GM12878 (cell line): ENCODE results near the gene RIMBP2. TPM values are rescaled to one million over a fixed set of nuclear protein-coding genes. Genes with fewer than 3 reads are reported as not detected.

Experiments used
- ATAC-seq: fragments of 200-7000 bp; cut with Tn5 transposase; 3 replicates; pipeline ENCODE4 v1.9.1; 2020; ENCODE audit warnings: mild to moderate bottlenecking, moderate library complexity
- BruUV-seq: library from RNA; stranded (reverse); fragments of 400-500 nt; replicated peaks from 2 replicates; lab custom pipeline; 2021; lab: Mats Ljungman, UMichigan
- CTCF ChIA-PET: fragments of 300-600 bp; sonication (Branson Sonifier 250); formaldehyde crosslinking; extraction: SDS; loops from one replicate; lab custom pipeline; 2021; ENCODE audit warnings: inconsistent platforms; lab: Yijun Ruan, JAX
- POLR2A ChIA-PET: fragments of 350-600 bp; formaldehyde crosslinking; extraction: SDS; loops from one replicate; lab custom pipeline; 2021; ENCODE audit warnings: inconsistent platforms; lab: Charles Lee
- RAD21 ChIA-PET: fragments of 300-600 bp; sonication (Branson Sonifier 250); formaldehyde crosslinking; loops from one replicate; lab custom pipeline; 2023; ENCODE audit warnings: antibody characterized with exemption; ENCODE audit not compliant: unreplicated experiment; lab: Charles Lee
- SMC1A ChIA-PET: fragments of 300-600 bp; sonication (Branson Sonifier 250); formaldehyde crosslinking; loops from one replicate; lab custom pipeline; 2023; ENCODE audit not compliant: unreplicated experiment, uncharacterized antibody; lab: Charles Lee
- DNase-seq: peaks from one replicate; pipeline ENCODE4 v3.0.0-alpha.2; 2011; ENCODE audit warnings: low read depth, low spot score
- FAIRE-seq: peaks from 3 replicates; lab custom pipeline; 2011; peaks lifted over from hg19 to GRCh38; lab: Jason Lieb, UNC
- H2AFZ ChIP-seq: 2 replicates; pipeline ENCODE4 v1.6.0; 2011; ENCODE audit warnings: low read depth, low read length, control low read depth; ENCODE audit not compliant: control insufficient read depth
- H3K27ac ChIP-seq: 2 replicates; pipeline ENCODE4 v1.5.1; 2011; ENCODE audit warnings: control low read depth; ENCODE audit not compliant: control insufficient read depth, insufficient read depth
- H3K27me3 ChIP-seq, 2 experiments: replicated peaks in 1 of 2; 2 replicates each; pipeline versions ENCODE4 v1.6.0 to v1.6.1; 2011; ENCODE audit warnings: low read length in 1 of 2; ENCODE audit not compliant: control insufficient read depth in 2 of 2, insufficient read depth in 2 of 2
- H3K36me3 ChIP-seq, 2 experiments: 2 replicates each; pipeline ENCODE4 v1.5.1; 2011; ENCODE audit warnings: low read length in 1 of 2; ENCODE audit not compliant: control insufficient read depth in 2 of 2, insufficient read depth in 2 of 2
- H3K4me1 ChIP-seq: 2 replicates; pipeline ENCODE4 v1.6.1; 2011; ENCODE audit warnings: mild to moderate bottlenecking, low read length, moderate library complexity, mixed read lengths; ENCODE audit not compliant: control insufficient read depth, insufficient read depth
- H3K4me2 ChIP-seq: 2 replicates; pipeline ENCODE4 v1.6.0; 2011; ENCODE audit warnings: control low read depth; ENCODE audit not compliant: control insufficient read depth, insufficient read depth
- H3K4me3 ChIP-seq: fragments of 200-600 bp; sonication (generic); 2 replicates; pipeline ENCODE4 v1.5.1; 2016
- H3K79me2 ChIP-seq: 2 replicates; pipeline ENCODE4 v1.6.0; 2011; ENCODE audit warnings: low read length; ENCODE audit not compliant: control insufficient read depth, insufficient read depth
- H3K9ac ChIP-seq: 2 replicates; pipeline ENCODE4 v1.8.0; 2011; ENCODE audit warnings: low read length, control low read depth, mixed read lengths; ENCODE audit not compliant: control insufficient read depth, insufficient read depth
- H3K9me3 ChIP-seq: replicated peaks from 3 replicates; pipeline ENCODE4 v1.5.1; 2011; ENCODE audit warnings: mild to moderate bottlenecking, low read length; ENCODE audit not compliant: control insufficient read depth, insufficient read depth
- H4K20me1 ChIP-seq: 2 replicates; pipeline ENCODE4 v1.6.0; 2011; ENCODE audit not compliant: control insufficient read depth, insufficient read depth
- ASH2L ChIP-seq: fragments of 300-600, 200-600 bp; sonication (generic); IDR thresholded peaks from 2 replicates; pipeline ENCODE4 v1.6.1; 2017; ENCODE audit warnings: low read depth, mild to moderate bottlenecking, borderline replicate concordance
- HDAC2 ChIP-seq: fragments of 200-600 bp; sonication (generic); IDR thresholded peaks from 2 replicates; pipeline ENCODE4 v1.6.1; 2017
- IKZF1 ChIP-seq: fragments of 450-650 bp; conservative IDR thresholded peaks from 2 replicates; pipeline ENCODE4 v1.6.1; 2017; ENCODE audit warnings: antibody characterized with exemption, mild to moderate bottlenecking
- KAT2A ChIP-seq: conservative IDR thresholded peaks from 2 replicates; pipeline ENCODE4 v1.6.1; 2011; ENCODE audit warnings: low read depth, low read length; ENCODE audit not compliant: control insufficient read depth
- MXI1 ChIP-seq: fragments of 150-350 bp; IDR thresholded peaks from 2 replicates; pipeline ENCODE4 v1.6.1; 2011; ENCODE audit warnings: low read depth, mild to moderate bottlenecking, inconsistent platforms, low read length, improper control_type of control experiment
- NR2C2 ChIP-seq: IDR thresholded peaks from 2 replicates; pipeline ENCODE4 v1.6.1; 2011; ENCODE audit warnings: borderline replicate concordance, low read depth; ENCODE audit not compliant: control insufficient read depth, insufficient read length
- RB1 ChIP-seq: fragments of 450-650 bp; formaldehyde crosslinking; IDR thresholded peaks from 2 replicates; pipeline ENCODE4 v1.6.1; 2017; ENCODE audit warnings: mild to moderate bottlenecking, borderline replicate concordance
- RBBP5 ChIP-seq: fragments of 200-600 bp; sonication (generic); conservative IDR thresholded peaks from 2 replicates; pipeline ENCODE4 v1.6.1; 2016
- SMAD5 ChIP-seq: IDR thresholded peaks from 2 replicates; pipeline ENCODE4 v1.6.1; 2016; ENCODE audit warnings: antibody characterized with exemption, low read depth
- STAT3 ChIP-seq: IDR thresholded peaks from 2 replicates; pipeline ENCODE4 v1.6.1; 2011; ENCODE audit warnings: low read depth, low read length, improper control_type of control experiment
- SUZ12 ChIP-seq: fragments of 200-600 bp; sonication (generic); IDR thresholded peaks from one replicate; pipeline ENCODE4 v1.6.1; 2018; ENCODE audit warnings: antibody characterized with exemption, mild to moderate bottlenecking; ENCODE audit not compliant: unreplicated experiment
- YY1 ChIP-seq: IDR thresholded peaks from 2 replicates; pipeline ENCODE4 v1.6.1; 2011; ENCODE audit warnings: low read depth, mild to moderate bottlenecking, low read length
- ZSCAN29 ChIP-seq: fragments of 450-650 bp; IDR thresholded peaks from 2 replicates; pipeline ENCODE4 v1.6.1; 2017; ENCODE audit warnings: mild to moderate bottlenecking, moderate library complexity
- WGBS: methylation state at CpG from one replicate; pipeline ENCODE4 v1.1.6; 2016; ENCODE audit warnings: low lambda C conversion rate; ENCODE audit not compliant: insufficient replicate concordance, insufficient coverage; ENCODE audit errors: missing lambda C conversion rate; 5-methylcytosine and 5-hydroxymethylcytosine counted together
- in situ Hi-C: fragments of 300-500 bp; cut with MboI; formaldehyde crosslinking; loops from 9 replicates; pipeline ENCODE4 v1.14.3; 2018; ENCODE audit warnings: mixed read lengths
- intact Hi-C: fragments of 100-400 bp; cut with micrococcal nuclease; formaldehyde crosslinking; loops from one replicate; pipeline ENCODE4 v1.14.2; 2022; ENCODE audit not compliant: unreplicated experiment
- polyA plus RNA-seq, 11 experiments: library from polyadenylated mRNA; depleted of rRNA in 4 of 11; unstranded in 6 of 11; stranded (reverse) in 5 of 11; fragments of >200 nt; fragmentation: Nextera tagmentation in 4 of 11; fragmentation: Illumina TruSeq in 1 of 11; extraction: Ambion mirVana in 4 of 11; extraction: Trizol in 1 of 11; gene quantifications; 1 replicate in 1 of 11; 2 replicates in 10 of 11; pipeline versions ENCODE4 v1.2.1 to v1.2.3, GENCODE V29; 2011 to 2016; ENCODE audit warnings: inconsistent platforms in 2 of 11, missing spikeins in 2 of 11, low read depth in 1 of 11
- total RNA-seq, 4 experiments: library from RNA; depleted of rRNA in 3 of 4; stranded (reverse); fragments of >200 nt in 3 of 4; fragmentation: Illumina TruSeq in 1 of 4; extraction: Trizol in 1 of 4; gene quantifications; 2 replicates each; pipeline versions ENCODE4 v1.2.1 to v1.2.3, GENCODE V29; 2013 to 2021
- TF ChIP-seq, protein P1 (sequence below): fragments of 450-650 bp; IDR thresholded peaks from 2 replicates; pipeline ENCODE4 v1.6.1; 2017; ENCODE audit warnings: antibody characterized with exemption, mild to moderate bottlenecking, moderate library complexity
- TF ChIP-seq, protein P2 (sequence below): IDR thresholded peaks from 2 replicates; pipeline ENCODE4 v1.6.1; 2011; ENCODE audit warnings: low read depth, mild to moderate bottlenecking, low read length, moderate library complexity, borderline replicate concordance; ENCODE audit errors: extremely low read depth
- TF ChIP-seq, protein P3 (sequence below): IDR thresholded peaks from 2 replicates; pipeline ENCODE4 v1.6.1; 2012; ENCODE audit warnings: low read depth, low read length, improper control_type of control experiment
- TF ChIP-seq, protein P4 (sequence below): IDR thresholded peaks from 2 replicates; pipeline ENCODE4 v1.6.1; 2012; ENCODE audit warnings: low read depth, low read length, improper control_type of control experiment

The RIMBP2 gene
- total and polyA plus RNA-seq, 10 of the 15 experiments (the other 5 are each of a cell fraction or from before 2014, with no cell fraction given): 0.04 to 2.9 (median 0.07) TPM; not detected in 1

DNA sequence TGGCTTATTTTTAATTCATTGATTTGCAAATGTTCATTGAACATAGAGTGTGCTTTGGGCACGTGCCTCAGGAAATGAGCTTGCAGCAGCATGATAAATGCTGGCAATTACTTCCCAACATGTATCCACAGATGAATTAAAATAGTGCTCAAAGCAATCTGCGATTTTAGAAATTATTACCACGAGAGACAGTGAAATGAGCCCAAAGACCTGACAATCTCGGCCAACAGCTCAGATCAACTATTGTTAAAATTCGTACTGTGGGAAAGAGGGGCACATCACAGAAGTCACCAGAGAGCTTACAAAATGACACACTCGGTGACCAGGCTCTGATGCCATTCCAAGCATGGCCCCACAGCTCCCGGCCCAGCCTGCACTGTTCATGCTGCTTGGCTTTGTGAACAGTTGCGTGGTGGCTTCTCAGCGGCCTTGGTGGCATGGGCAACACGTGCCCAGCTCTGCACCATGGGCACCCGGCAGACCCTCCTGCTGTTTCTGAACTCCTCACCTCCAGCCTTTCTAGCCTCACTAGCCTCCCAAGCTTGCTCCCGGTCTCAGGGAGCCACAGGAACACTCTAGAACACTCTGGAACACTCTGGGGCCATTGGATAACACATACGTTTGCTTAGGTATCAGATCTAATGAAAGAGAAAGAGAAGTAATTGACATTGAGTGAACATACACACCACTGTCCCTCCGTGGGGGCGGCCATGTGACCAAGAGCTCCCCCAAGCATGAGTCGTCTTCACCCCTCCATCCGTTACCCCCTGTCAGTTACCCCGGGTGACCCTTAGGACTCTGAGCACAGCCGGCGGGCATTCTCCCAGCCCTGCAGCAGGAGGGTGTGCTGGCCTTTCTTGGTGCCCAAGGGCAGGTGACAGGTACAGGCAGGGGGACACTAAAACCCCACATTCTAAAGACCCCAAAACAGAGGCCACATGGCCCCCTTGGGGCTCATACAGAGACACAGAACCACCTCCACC lies 28.0 kb downstream of the RIMBP2 start:
- H2AFZ ChIP-seq: no peak overlapping the region
- FAIRE-seq (no peak), DNase-seq (no peak), ATAC-seq (no peak)
- no peak overlapping the region for H3K27ac ChIP-seq
- H3K4me2 ChIP-seq: no peak overlapping the region
- no peak overlapping the region for H3K4me3 ChIP-seq
- no peaks in the 10 kb centered on the region for H3K79me2 ChIP-seq
- SMC1A ChIA-PET: no interaction called here
- no peaks in the 10 kb centered on the region; the same call in 1 of the 2 replicates for H4K20me1 ChIP-seq
- RAD21 ChIA-PET: no interaction called here
- no peak overlapping the region for H3K9ac ChIP-seq
- 41% methylated on average over 20 of the region's 20 CpGs for WGBS
- intact Hi-C loops: no loop called here
- in situ Hi-C loops: no loop called here
- POLR2A ChIA-PET: no interaction called here
- H3K9me3 ChIP-seq: no peaks in the 10 kb centered on the region
- no peaks in the 10 kb centered on the region for H3K4me1 ChIP-seq
- CTCF ChIA-PET: no interaction called here
- no peaks in the 10 kb centered on the region for H3K27me3 ChIP-seq
- BruUV-seq: no TSS peak
- TF ChIP-seq MXI1: no peak
- no peak for TF ChIP-seq RB1
- TF ChIP-seq, protein P1, sequence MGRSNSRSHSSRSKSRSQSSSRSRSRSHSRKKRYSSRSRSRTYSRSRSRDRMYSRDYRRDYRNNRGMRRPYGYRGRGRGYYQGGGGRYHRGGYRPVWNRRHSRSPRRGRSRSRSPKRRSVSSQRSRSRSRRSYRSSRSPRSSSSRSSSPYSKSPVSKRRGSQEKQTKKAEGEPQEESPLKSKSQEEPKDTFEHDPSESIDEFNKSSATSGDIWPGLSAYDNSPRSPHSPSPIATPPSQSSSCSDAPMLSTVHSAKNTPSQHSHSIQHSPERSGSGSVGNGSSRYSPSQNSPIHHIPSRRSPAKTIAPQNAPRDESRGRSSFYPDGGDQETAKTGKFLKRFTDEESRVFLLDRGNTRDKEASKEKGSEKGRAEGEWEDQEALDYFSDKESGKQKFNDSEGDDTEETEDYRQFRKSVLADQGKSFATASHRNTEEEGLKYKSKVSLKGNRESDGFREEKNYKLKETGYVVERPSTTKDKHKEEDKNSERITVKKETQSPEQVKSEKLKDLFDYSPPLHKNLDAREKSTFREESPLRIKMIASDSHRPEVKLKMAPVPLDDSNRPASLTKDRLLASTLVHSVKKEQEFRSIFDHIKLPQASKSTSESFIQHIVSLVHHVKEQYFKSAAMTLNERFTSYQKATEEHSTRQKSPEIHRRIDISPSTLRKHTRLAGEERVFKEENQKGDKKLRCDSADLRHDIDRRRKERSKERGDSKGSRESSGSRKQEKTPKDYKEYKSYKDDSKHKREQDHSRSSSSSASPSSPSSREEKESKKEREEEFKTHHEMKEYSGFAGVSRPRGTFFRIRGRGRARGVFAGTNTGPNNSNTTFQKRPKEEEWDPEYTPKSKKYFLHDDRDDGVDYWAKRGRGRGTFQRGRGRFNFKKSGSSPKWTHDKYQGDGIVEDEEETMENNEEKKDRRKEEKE: no peak
- TF ChIP-seq KAT2A: no peak
- TF ChIP-seq, protein P2, sequence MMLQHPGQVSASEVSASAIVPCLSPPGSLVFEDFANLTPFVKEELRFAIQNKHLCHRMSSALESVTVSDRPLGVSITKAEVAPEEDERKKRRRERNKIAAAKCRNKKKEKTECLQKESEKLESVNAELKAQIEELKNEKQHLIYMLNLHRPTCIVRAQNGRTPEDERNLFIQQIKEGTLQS: no peak
- no peak for TF ChIP-seq SUZ12
- TF ChIP-seq STAT3: no peak
- TF ChIP-seq SMAD5: no peak
- TF ChIP-seq, protein P3, sequence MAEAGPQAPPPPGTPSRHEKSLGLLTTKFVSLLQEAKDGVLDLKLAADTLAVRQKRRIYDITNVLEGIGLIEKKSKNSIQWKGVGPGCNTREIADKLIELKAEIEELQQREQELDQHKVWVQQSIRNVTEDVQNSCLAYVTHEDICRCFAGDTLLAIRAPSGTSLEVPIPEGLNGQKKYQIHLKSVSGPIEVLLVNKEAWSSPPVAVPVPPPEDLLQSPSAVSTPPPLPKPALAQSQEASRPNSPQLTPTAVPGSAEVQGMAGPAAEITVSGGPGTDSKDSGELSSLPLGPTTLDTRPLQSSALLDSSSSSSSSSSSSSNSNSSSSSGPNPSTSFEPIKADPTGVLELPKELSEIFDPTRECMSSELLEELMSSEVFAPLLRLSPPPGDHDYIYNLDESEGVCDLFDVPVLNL: no peak
- TF ChIP-seq, protein P4, sequence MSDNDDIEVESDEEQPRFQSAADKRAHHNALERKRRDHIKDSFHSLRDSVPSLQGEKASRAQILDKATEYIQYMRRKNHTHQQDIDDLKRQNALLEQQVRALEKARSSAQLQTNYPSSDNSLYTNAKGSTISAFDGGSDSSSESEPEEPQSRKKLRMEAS: no peak
- no peak for TF ChIP-seq IKZF1
- no peak for TF ChIP-seq HDAC2
- TF ChIP-seq RBBP5: no peak
- no peak for TF ChIP-seq ASH2L
- TF ChIP-seq YY1: no peak
- TF ChIP-seq NR2C2: no peak
- no peak for TF ChIP-seq ZSCAN29
- H3K36me3 ChIP-seq: no peaks in the 10 kb centered on the region
